SK-N-SH treated with all-trans-retinoic acid at 6 μM for 48 hours (cell line): ENCODE results near the gene RNF112.

Experiments
- ATAC-seq: fragments of 200-7000 bp; cut with Tn5 transposase; 3 replicates; pipeline ENCODE4 v1.9.1; 2020; ENCODE audit warnings: mild to moderate bottlenecking, moderate library complexity
- BACH2 ChIP-seq: fragments of 250-450 bp; sonication (Bioruptor Pico); IDR thresholded peaks from 2 replicates; pipeline ENCODE4 v1.9.0; 2021; ENCODE audit warnings: mild to moderate bottlenecking, borderline replicate concordance
- CREB5 ChIP-seq: fragments of 250-450 bp; sonication (Bioruptor Pico); IDR thresholded peaks from 2 replicates; pipeline ENCODE4 v1.5.1; 2020; ENCODE audit warnings: low read depth, mild to moderate bottlenecking, moderate library complexity
- CSDC2 ChIP-seq: fragments of 250-450 bp; sonication (Bioruptor Pico); IDR thresholded peaks from 2 replicates; pipeline ENCODE4 v1.5.0; 2020; ENCODE audit warnings: mild to moderate bottlenecking, moderate library complexity
- CSRNP3 ChIP-seq: fragments of 250-450 bp; sonication (Bioruptor Pico); IDR thresholded peaks from 2 replicates; pipeline ENCODE4 v1.5.1; 2021; ENCODE audit warnings: mild to moderate bottlenecking, moderate library complexity
- ESRRG ChIP-seq: fragments of 250-450 bp; sonication (Bioruptor Pico); IDR thresholded peaks from 2 replicates; pipeline ENCODE4 v1.6.1; 2021; ENCODE audit warnings: mild to moderate bottlenecking
- GLIS3 ChIP-seq: fragments of 250-450 bp; sonication (Bioruptor Pico); IDR thresholded peaks from 2 replicates; pipeline ENCODE4 v1.5.0; 2020; ENCODE audit warnings: mild to moderate bottlenecking, moderate library complexity
- ISL1 ChIP-seq: fragments of 250-450 bp; sonication (Bioruptor Pico); IDR thresholded peaks from 2 replicates; pipeline ENCODE4 v2.1.2; 2022; ENCODE audit warnings: mild to moderate bottlenecking, moderate library complexity
- OSR1 ChIP-seq: fragments of 250-450 bp; sonication (Bioruptor Pico); IDR thresholded peaks from 2 replicates; pipeline ENCODE4 v1.8.0; 2022; ENCODE audit warnings: moderate library complexity, mild to moderate bottlenecking, inconsistent platforms
- PATZ1 ChIP-seq: fragments of 250-450 bp; sonication (Bioruptor Pico); IDR thresholded peaks from 2 replicates; pipeline ENCODE4 v1.8.0; 2020; ENCODE audit warnings: mild to moderate bottlenecking, moderate library complexity, borderline replicate concordance
- POU6F1 ChIP-seq: fragments of 250-450 bp; sonication (Bioruptor Pico); IDR thresholded peaks from 2 replicates; pipeline ENCODE4 v1.8.0; 2021; ENCODE audit warnings: low read depth, mild to moderate bottlenecking, moderate library complexity, borderline replicate concordance
- PPARA ChIP-seq: fragments of 250-450 bp; sonication (Bioruptor Pico); IDR thresholded peaks from 2 replicates; pipeline ENCODE4 v1.5.0; 2020; ENCODE audit warnings: mild to moderate bottlenecking, borderline replicate concordance
- RARB ChIP-seq: fragments of 250-450 bp; sonication (Bioruptor Pico); IDR thresholded peaks from 2 replicates; pipeline ENCODE4 v1.8.0; 2021; ENCODE audit warnings: mild to moderate bottlenecking, moderate library complexity
- SNAI2 ChIP-seq: fragments of 250-450 bp; sonication (Bioruptor Pico); IDR thresholded peaks from 2 replicates; pipeline ENCODE4 v1.5.0; 2020; ENCODE audit warnings: mild to moderate bottlenecking, moderate library complexity
- TCF4 ChIP-seq: fragments of 250-450 bp; sonication (Bioruptor Pico); IDR thresholded peaks from 2 replicates; pipeline ENCODE4 v1.8.0; 2021; ENCODE audit warnings: mild to moderate bottlenecking, moderate library complexity, borderline replicate concordance
- TSHZ2 ChIP-seq: fragments of 250-450 bp; sonication (Bioruptor Pico); IDR thresholded peaks from 2 replicates; pipeline ENCODE4 v1.5.0; 2020; ENCODE audit warnings: mild to moderate bottlenecking, moderate library complexity
- ZC3H10 ChIP-seq: fragments of 250-450 bp; sonication (Bioruptor Pico); IDR thresholded peaks from 2 replicates; pipeline ENCODE4 v1.5.1; 2021; ENCODE audit warnings: mild to moderate bottlenecking, moderate library complexity
- ZFP3 ChIP-seq: fragments of 250-450 bp; sonication (Bioruptor Pico); IDR thresholded peaks from 2 replicates; pipeline ENCODE4 v1.5.0; 2020; ENCODE audit warnings: mild to moderate bottlenecking, moderate library complexity
- ZNF565 ChIP-seq: fragments of 450-650 bp; formaldehyde crosslinking; conservative IDR thresholded peaks from 2 replicates; pipeline ENCODE4 v1.5.0; 2020; ENCODE audit warnings: low read depth, mild to moderate bottlenecking, moderate library complexity
- ZNF70 ChIP-seq: fragments of 450-650 bp; formaldehyde crosslinking; IDR thresholded peaks from 2 replicates; pipeline ENCODE4 v1.5.0; 2020; ENCODE audit warnings: mild to moderate bottlenecking, moderate library complexity

RNF112 gene

GRCh38 chr17:19401321-19402010 is 9.6 kb upstream of the RNF112 start:
- no peak for TF ChIP-seq PATZ1 (CRISPR knock-in tag)
- peak; percentile 52 for ATAC-seq

GRCh38 chr17:19402171-19402570 is 8.9 kb upstream of the RNF112 start:
- peak; percentile 62 for ATAC-seq
- TF ChIP-seq ESRRG (CRISPR knock-in tag) (no peak), PATZ1 (CRISPR knock-in tag) (no peak), SNAI2 (CRISPR knock-in tag) (no peak), CSRNP3 (CRISPR knock-in tag) (no peak), GLIS3 (CRISPR knock-in tag) (no peak), ISL1 (CRISPR knock-in tag) (no peak), POU6F1 (CRISPR knock-in tag) (no peak), PPARA (CRISPR knock-in tag) (no peak), ZFP3 (no peak), CREB5 (CRISPR knock-in tag) (no peak), CSDC2 (no peak), OSR1 (CRISPR knock-in tag) (no peak), TSHZ2 (CRISPR knock-in tag) (no peak), ZC3H10 (CRISPR knock-in tag) (no peak), TCF4 (CRISPR knock-in tag) (no peak), BACH2 (CRISPR knock-in tag) (no peak), RARB (no peak), ZNF565 (no peak)

GRCh38 chr17:19403021-19403420 is 8.0 kb upstream of the RNF112 start:
- ATAC-seq, result no peak
- TF ChIP-seq ZFP3 (no peak), TSHZ2 (CRISPR knock-in tag) (no peak), SNAI2 (CRISPR knock-in tag) (no peak), CSRNP3 (CRISPR knock-in tag) (no peak), ISL1 (CRISPR knock-in tag) (no peak), PATZ1 (CRISPR knock-in tag) (no peak), ZC3H10 (CRISPR knock-in tag) (no peak), ZNF70 (CRISPR knock-in tag) (no peak), CSDC2 (no peak)
